GM23338 (cell line): ENCODE results near the gene SLC2A6. TPM values are rescaled to one million over a fixed set of nuclear protein-coding genes. Genes with fewer than 3 reads are reported as not detected.

Experiments used
- ATAC-seq: fragments of 200-7000 bp; cut with Tn5 transposase; 3 replicates; pipeline ENCODE4 v1.9.1; 2020
- DNase-seq: peaks from one replicate; pipeline ENCODE4 v3.0.0-alpha.2; 2015; ENCODE audit warnings: low spot score
- H2AFZ ChIP-seq: fragments of 200-600 bp; sonication (generic); 2 replicates; pipeline ENCODE4 v1.8.0; 2016; ENCODE audit warnings: antibody characterized with exemption, mild to moderate bottlenecking, moderate library complexity
- H3F3A ChIP-seq: fragments of 200-600 bp; sonication (generic); replicated peaks from 2 replicates; pipeline ENCODE4 v1.8.0; 2017; ENCODE audit warnings: antibody characterized with exemption, mixed run types, low read depth
- H3K27ac ChIP-seq: fragments of 200-600 bp; sonication (generic); 2 replicates; pipeline ENCODE4 v1.6.1; 2016; ENCODE audit warnings: low read depth
- H3K27me3 ChIP-seq: fragments of 200-600 bp; sonication (generic); 2 replicates; pipeline ENCODE4 v1.8.0; 2016; ENCODE audit warnings: mild to moderate bottlenecking, mixed run types, moderate library complexity; ENCODE audit not compliant: insufficient read depth
- H3K36me3 ChIP-seq: fragments of 200-600 bp; sonication (generic); 2 replicates; pipeline ENCODE4 v1.8.0; 2016; ENCODE audit warnings: mild to moderate bottlenecking; ENCODE audit not compliant: insufficient read depth
- H3K4me1 ChIP-seq: fragments of 200-600 bp; sonication (generic); 2 replicates; pipeline ENCODE4 v1.8.0; 2016; ENCODE audit warnings: mild to moderate bottlenecking, moderate library complexity; ENCODE audit not compliant: insufficient read depth
- H3K4me2 ChIP-seq: fragments of 200-600 bp; sonication (generic); 2 replicates; pipeline ENCODE4 v1.7.1; 2017; ENCODE audit warnings: mixed run types
- H3K4me3 ChIP-seq: fragments of 200-600 bp; sonication (generic); 2 replicates; pipeline ENCODE4 v1.6.1; 2016; ENCODE audit warnings: mixed run types
- H3K79me2 ChIP-seq: fragments of 200-600 bp; sonication (generic); replicated peaks from 2 replicates; pipeline ENCODE4 v1.8.0; 2017; ENCODE audit warnings: mild to moderate bottlenecking; ENCODE audit not compliant: insufficient read depth
- H3K9me2 ChIP-seq: fragments of 200-600 bp; sonication (generic); 2 replicates; pipeline ENCODE4 v1.8.0; 2017; ENCODE audit not compliant: insufficient read depth
- H4K20me1 ChIP-seq: fragments of 200-600 bp; sonication (generic); replicated peaks from 2 replicates; pipeline ENCODE4 v1.8.0; 2017; ENCODE audit warnings: mild to moderate bottlenecking; ENCODE audit not compliant: insufficient read depth
- H3K27ac Mint-ChIP-seq: 2 replicates; pipeline ENCODE4 v1.8.0; 2020; ENCODE audit warnings: inconsistent platforms, mild to moderate bottlenecking, moderate library complexity, mixed read lengths
- H3K27me3 Mint-ChIP-seq: 3 replicates; pipeline ENCODE4 v1.8.0; 2022; ENCODE audit warnings: low read depth, mild to moderate bottlenecking, moderate library complexity, mixed read lengths, inconsistent platforms; ENCODE audit not compliant: insufficient read depth, poor library complexity
- H3K36me3 Mint-ChIP-seq: 3 replicates; pipeline ENCODE4 v1.8.0; 2021; ENCODE audit warnings: low read depth, mild to moderate bottlenecking, inconsistent platforms, moderate library complexity, mixed read lengths
- H3K4me1 Mint-ChIP-seq: 3 replicates; pipeline ENCODE4 v1.8.0; 2020; ENCODE audit warnings: mild to moderate bottlenecking, inconsistent platforms, mixed read lengths
- H3K4me3 Mint-ChIP-seq: 3 replicates; pipeline ENCODE4 v1.8.0; 2021; ENCODE audit warnings: moderate library complexity, mild to moderate bottlenecking, inconsistent platforms, mixed read lengths
- H3K9me3 Mint-ChIP-seq: 3 replicates; pipeline ENCODE4 v1.8.0; 2020; ENCODE audit warnings: moderate library complexity, mild to moderate bottlenecking, inconsistent platforms, mixed read lengths
- CTCF ChIP-seq, 2 experiments: fragments of 200-600 bp in 1 of 2; sonication (generic) in 1 of 2; conservative IDR thresholded peaks; 2 replicates each; pipeline versions ENCODE4 v1.5.1 to v1.6.1; 2016 to 2017; ENCODE audit warnings: antibody characterized with exemption in 2 of 2, low read depth in 2 of 2, mild to moderate bottlenecking in 2 of 2, moderate library complexity in 1 of 2
- ETS1 ChIP-seq: IDR thresholded peaks from 2 replicates; pipeline ENCODE4 v1.6.1; 2016; ENCODE audit warnings: antibody characterized with exemption
- JUNB ChIP-seq: IDR thresholded peaks from one replicate; pipeline ENCODE4 v1.6.1; 2016; ENCODE audit warnings: antibody characterized with exemption; ENCODE audit not compliant: unreplicated experiment
- NANOG ChIP-seq: IDR thresholded peaks from 2 replicates; pipeline ENCODE4 v1.6.1; 2016; ENCODE audit warnings: antibody characterized with exemption, borderline replicate concordance
- POLR2AphosphoS5 ChIP-seq: IDR thresholded peaks from 2 replicates; pipeline ENCODE4 v1.6.1; 2016; ENCODE audit warnings: antibody characterized with exemption, low read depth
- REST ChIP-seq: IDR thresholded peaks from one replicate; pipeline ENCODE4 v1.6.1; 2018; ENCODE audit warnings: antibody characterized with exemption; ENCODE audit not compliant: unreplicated experiment
- polyA plus RNA-seq: library from polyadenylated mRNA; unstranded; fragments of >200 nt; fragmentation: Nextera tagmentation; extraction: Ambion mirVana; gene quantifications from 2 replicates; pipeline ENCODE4 v1.2.1, GENCODE V29; 2016
- total RNA-seq: library from RNA; depleted of rRNA; stranded (reverse); fragments of >200 nt; shearing (Covaris generic); gene quantifications from 2 replicates; pipeline ENCODE4 v1.2.3, GENCODE V29; 2014

SLC2A6 gene
- total and polyA plus RNA-seq, 2 experiments from 2014 or later: 17.5 to 39.3 TPM

GRCh38 chr9:133526721-133527321 is 47.9 kb upstream of the SLC2A6 start:
- Mint-ChIP-seq H3K9me3 (no peaks in the 10 kb centered on the region), H3K4me1 (peaks cover 41% of the 10 kb centered on the region), H3K27ac (peak overlapping the region; percentile 54), H3K4me3 (peak overlapping the region; percentile 28; the same call in 1 of the 3 replicates), H3K36me3 (no peaks in the 10 kb centered on the region; the same call in 2 of the 3 replicates), H3K27me3 (peaks cover 16% of the 10 kb centered on the region)
- Histone ChIP-seq H3K9me2 (no peaks in the 10 kb centered on the region), H4K20me1 (no peaks in the 10 kb centered on the region), H3K27ac (0 out of 2 replicates have a peak overlapping the region, but pooled peaks have one; percentile 32), H3K79me2 (no peaks in the 10 kb centered on the region), H3K36me3 (no peaks in the 10 kb centered on the region), H3K27me3 (no peaks in the 10 kb centered on the region), H3F3A (no peaks in the 10 kb centered on the region), H3K4me3 (peak overlapping the region; percentile 23; the same call in 1 of the 2 replicates), H2AFZ (peak overlapping the region; percentile 96), H3K4me2 (peak overlapping the region; percentile 73), H3K4me1 (peaks cover 30% of the 10 kb centered on the region)
- TF ChIP-seq ETS1: 0 out of 2 replicates have a peak, but pooled peaks have one; percentile 36
- no peak; the same call in 1 of the 2 replicates for TF ChIP-seq POLR2AphosphoS5
- ATAC-seq (peak; percentile 48), DNase-seq (peak; percentile 49)

GRCh38 chr9:133525677-133526076 is 46.8 kb upstream of the SLC2A6 start:
- peak; percentile 9; the same call in 2 of the 3 replicates for ATAC-seq
- H3K36me3 Mint-ChIP-seq: no peaks in the 10 kb centered on the region; the same call in 2 of the 3 replicates
- no peaks in the 10 kb centered on the region for H3K79me2 ChIP-seq
- H3K36me3 ChIP-seq: no peaks in the 10 kb centered on the region
- H3K9me3 Mint-ChIP-seq: no peaks in the 10 kb centered on the region
- H3K4me2 ChIP-seq: peak overlapping the region; percentile 73; the same call in 1 of the 2 replicates
- H4K20me1 ChIP-seq: no peaks in the 10 kb centered on the region
- H3K27me3 ChIP-seq: no peaks in the 10 kb centered on the region
- H3K27me3 Mint-ChIP-seq: peaks cover 16% of the 10 kb centered on the region
- no peak overlapping the region; the same call in 2 of the 3 replicates for H3K4me3 Mint-ChIP-seq
- TF ChIP-seq JUNB (no peak), CTCF (conservative IDR thresholded peaks at IDR 0.05; ENCODE audit: low read depth in 2 of 2) (peak; percentile 22 to 50; a peak in 2 of 4 replicates), NANOG (no peak), REST (no peak), ETS1 (no peak)
- no peaks in the 10 kb centered on the region for H3F3A ChIP-seq
- DNase-seq: no peak
- no peak overlapping the region for H3K4me3 ChIP-seq
- peaks cover 41% of the 10 kb centered on the region for H3K4me1 Mint-ChIP-seq
- H3K4me1 ChIP-seq: peaks cover 30% of the 10 kb centered on the region
- H3K27ac Mint-ChIP-seq: no peak overlapping the region
- H2AFZ ChIP-seq: peak overlapping the region; percentile 96
- H3K9me2 ChIP-seq: no peaks in the 10 kb centered on the region
- no peak overlapping the region for H3K27ac ChIP-seq
